GM18507 (cell line): Measurements from ENCODE around the gene TNS1.
A peak's percentile ranks its signal among the peaks of the same experiment; 100 is the strongest.
"Not testable (repeated sequence)": the region's sequence is repeated elsewhere in the genome, so short reads cannot be mapped to it uniquely, and the experiment has no call there.

Experiments used
- DNase-seq: peaks from one replicate; pipeline ENCODE4 v3.0.0; 2011; ENCODE audit warnings: low read depth; ENCODE audit not compliant: insufficient read length; ENCODE audit errors: extremely low spot score
- FAIRE-seq: peaks from 2 replicates; lab custom pipeline; 2011; peaks lifted over from hg19 to GRCh38; lab: Jason Lieb, UNC

TNS1 gene

DNA sequence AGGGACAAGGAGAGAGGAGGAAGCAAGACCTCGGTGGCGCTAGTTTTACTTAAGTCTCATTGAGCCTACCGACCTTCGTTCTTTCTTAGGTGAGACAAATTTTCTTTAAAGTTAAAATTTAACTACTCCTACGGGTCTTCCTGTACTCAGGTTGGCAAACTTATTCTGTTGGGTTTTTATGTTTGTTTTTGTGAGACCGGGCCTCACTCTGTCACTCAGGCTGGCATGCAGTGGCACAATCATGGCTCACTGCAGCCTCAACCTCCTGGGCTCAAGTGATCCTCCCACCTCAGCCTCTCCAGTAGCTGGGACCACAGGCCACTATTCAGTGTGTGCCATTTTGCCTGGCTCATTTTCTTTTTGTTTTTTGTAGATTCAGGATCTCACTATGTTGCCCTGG lies 189.0 kb downstream of the TNS1 start:
- no peak for FAIRE-seq

DNA sequence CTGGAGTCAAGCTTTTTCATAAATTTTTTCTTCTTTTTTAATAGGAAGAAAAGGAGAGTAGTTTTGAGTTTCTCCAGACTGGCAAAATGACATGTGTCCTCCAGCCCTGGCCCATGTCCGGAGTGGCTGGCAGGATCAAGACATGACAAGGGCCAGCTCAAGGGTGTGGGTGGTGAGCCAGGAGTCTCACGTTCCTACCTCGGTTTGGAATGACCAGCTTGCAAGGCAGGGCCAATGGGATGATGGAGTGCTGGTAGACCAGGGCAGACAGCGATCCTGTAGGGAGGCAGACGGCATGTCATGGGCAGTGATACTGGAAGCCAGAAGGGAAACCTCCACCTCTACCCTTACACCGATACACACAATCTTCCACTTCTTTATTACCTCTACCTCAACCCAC lies 190.6 kb downstream of the TNS1 start:
- no peak for FAIRE-seq
- DNase-seq = no peak

More for the DNA sequence above, 189.0 kb downstream of the TNS1 start:
- no peak for DNase-seq

DNA sequence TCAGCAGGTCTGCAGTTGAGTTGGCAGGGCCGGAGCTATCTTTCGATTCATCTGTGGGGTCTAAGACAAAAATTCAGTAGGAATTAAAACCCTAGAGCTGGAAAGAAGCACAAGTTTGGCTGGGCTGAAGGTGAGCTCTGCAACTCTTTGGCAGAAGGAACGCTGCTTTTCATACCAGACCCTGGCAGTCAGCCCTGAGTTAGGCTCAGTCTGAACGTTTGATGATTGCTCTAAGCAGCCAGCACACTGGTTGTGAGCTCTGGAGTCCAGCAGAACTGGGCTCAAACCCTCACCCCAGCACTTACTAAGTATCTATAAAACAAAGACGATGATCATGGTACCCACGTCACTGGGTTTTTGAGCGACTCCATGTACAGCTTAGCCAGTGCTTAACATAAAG lies 192.5 kb downstream of the TNS1 start:
- FAIRE-seq = no peak
- no peak for DNase-seq

DNA sequence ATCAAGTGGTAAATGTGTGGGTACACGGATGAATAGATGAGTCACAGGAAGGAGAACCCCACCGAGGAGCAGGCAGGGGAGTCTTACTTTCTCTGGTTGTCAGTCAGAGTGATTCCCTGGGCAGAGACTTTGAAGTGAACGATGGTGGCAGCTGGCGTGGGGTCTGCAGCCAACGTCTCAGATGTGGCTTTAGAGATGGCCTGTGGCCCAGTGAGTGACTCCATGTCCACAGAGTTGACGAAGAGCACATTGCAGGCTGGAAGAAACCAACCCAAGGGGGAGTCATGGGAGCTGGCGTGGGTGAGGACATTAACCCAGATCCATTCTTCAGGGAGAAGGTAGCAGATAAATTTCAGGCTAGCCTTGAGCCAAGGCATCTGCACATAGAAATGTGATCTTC lies 193.1 kb downstream of the TNS1 start:
- FAIRE-seq (no peak), DNase-seq (no peak)

DNA sequence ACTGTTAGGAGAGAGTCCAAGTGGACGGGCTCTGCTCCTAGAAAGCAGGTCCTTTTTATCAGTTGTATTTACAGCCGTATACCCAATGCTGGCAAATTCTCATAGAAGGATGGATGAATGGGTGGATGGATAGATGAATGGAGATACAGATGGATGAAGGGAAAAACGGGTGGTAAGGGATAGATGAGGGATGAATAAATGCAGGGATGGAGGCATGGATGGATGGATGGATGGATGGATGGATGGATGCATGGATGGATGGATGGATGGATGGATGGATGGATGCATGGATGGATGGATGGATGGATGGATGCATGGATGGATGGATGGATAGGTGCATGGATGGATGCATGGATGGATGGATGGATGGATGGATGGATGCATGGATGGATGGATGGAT lies 193.8 kb downstream of the TNS1 start:
- FAIRE-seq, DNase-seq: not testable (repeated sequence)

DNA sequence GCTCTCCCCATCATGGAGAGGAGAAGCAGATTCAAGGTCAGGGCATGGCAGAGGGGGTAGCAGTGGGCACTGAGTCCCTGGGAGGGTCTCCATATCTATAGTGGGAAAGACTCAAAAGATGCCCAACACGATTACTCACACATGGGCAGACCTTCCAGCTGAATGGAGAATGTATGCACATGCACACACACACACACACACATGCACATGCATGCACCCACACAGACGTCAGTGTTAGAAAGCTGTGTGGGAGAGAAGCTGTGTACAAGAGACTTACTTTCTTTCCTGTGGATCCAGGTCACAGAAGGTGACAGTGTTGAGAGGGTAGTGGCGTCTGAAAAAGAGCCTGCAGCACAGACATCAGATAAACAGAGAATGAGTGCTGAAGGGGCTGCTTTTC lies 194.5 kb downstream of the TNS1 start:
- no peak for FAIRE-seq
- no peak for DNase-seq

DNA sequence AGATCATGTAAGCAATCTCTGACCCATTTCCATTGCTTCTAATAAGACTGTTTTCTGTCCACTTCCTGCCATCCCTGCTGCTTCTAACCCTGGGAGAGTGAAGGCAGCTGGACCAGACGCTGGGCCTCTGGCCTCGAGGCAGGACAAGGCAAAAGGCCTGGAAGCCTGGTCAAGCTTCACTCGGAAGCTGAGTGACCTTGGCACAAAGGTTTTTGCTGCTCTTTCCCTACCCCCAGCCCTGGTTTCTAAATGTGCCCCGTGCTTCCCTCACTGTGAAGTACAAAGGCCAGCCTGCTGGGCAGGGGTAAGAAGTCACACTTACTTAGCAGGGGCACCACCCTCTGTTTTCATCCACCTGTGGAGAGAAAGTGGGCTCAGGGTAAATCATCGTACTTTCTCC lies 195.0 kb downstream of the TNS1 start:
- no peak for FAIRE-seq
- no peak for DNase-seq

DNA sequence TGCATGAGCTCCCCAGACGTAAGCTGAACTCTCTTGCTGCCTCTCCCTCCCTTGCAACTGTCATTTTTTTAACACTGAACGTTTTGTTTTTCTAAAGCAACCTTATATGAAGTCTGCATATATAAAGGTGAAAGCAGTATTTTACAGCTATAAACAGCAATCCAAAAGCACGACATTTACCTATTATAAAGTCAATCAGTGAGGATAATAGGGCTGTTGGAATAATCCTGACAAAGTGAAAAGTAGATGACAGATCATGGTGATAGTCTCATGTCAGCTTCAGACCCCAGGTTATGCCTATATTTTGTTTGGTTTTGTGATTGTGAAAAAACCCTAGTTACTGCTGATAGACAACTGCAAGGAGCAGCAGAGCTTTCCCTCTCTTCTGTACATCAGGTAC lies 195.8 kb downstream of the TNS1 start:
- no peak for FAIRE-seq
- DNase-seq = no peak

DNA sequence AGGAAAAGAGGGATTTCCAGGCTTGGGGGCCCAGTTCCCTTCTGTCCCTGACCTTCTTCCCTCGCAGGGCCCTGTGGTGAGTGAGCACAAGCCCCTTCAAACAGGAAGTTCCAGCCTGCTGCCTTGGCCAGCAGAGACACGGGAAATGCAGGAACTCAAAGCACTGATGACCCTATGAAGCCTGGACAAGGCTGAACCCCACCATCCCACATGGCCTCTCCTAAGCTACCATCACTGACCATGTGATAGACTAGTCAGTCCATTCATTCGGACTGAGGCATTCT lies 196.4 kb downstream of the TNS1 start:
- DNase-seq (no peak), FAIRE-seq (no peak)

DNA sequence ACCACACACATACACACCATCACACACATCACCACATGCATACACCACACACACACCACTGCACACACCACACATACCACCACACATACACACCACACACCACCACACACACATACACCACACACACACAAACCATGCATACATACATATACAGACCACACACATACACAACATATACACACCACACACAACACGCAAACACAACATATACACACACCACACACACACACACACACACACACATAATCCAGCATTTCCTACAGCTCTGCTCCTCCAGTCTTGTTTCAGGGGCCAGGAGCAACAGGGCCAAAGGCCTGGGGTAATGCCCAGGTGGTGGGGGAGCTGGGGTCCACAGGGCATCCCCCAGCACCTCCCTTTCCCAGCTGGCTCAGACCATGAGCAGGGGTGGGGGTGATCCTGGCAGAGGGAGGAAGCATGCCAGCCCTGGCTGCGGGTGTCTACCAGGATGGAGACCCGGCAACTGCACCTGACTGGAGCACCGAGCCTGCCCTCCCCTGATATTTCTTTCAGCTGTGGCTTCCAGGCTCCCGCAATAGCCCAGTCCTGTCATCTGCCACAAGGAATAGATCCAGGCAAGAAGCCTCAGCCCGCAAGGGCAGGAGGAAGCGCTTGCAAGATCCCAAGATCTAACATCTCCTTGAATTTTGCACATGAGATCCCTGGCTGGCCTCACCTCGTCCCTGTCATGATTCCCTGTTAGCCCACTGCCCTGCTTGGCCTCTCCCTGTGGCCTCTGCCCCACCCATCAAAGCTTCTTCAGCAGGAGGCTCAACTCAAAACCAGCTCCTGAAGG lies 196.9 kb downstream of the TNS1 start:
- DNase-seq (no peak), FAIRE-seq (no peak)

DNA sequence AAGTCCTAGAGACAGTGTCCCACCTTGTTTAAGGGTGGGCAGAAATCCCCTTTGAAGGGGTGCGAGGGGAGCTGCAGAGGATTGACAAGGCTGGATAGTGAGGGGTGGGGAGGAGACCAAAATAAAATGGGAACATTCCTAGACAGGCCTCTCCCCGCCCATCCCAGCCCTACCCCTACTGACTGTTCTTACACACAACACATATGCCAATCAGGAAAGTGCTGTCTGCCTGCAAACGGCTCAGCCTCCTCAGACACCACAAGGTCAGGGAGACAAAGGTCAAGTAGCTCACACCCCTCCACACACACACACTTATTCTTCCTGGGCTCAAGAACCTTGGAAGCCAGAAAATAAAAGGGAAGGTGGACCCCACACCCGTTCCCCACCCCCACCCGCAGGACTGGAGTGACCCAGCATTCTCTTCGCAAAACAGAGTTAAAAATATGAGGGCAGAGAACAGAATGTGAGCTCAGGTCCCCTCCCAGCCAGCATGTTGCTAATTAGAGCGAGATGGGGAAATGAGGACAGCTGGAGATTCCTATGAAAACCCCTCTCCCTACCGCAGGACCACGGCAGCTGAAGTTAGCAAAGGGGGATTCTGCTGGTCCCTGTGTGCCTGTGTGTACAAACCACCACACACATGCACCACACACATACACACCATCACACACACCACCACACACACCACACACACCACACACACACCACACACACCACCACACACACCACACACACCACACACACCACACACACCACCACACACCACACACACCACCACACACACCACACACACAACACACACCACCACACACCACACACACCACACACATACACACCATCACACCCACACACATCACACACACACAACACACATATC lies 197.8 kb downstream of the TNS1 start:
- DNase-seq = no peak
- peak; percentile 72 for FAIRE-seq

DNA sequence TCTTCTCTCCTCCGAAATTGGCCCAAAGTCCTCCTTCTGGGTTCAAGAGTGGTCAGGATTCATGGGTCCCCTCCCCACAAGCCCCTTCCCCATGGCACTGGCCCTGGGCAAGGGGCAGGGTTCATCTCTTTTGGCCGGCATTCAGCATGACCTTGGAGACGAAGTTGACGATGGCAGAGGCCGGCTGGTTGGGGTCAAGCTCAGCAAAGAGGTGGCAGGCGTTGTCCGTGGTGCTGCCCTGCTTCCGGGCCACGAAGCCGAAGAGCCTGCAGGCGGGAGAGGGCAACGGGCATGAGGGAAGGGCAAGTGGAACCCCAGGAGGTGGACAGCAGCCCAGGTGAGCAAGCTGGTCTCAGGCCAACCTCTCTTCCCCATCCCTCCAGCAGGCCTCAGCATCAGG lies 198.5 kb downstream of the TNS1 start:
- no peak for FAIRE-seq
- DNase-seq = no peak

DNA sequence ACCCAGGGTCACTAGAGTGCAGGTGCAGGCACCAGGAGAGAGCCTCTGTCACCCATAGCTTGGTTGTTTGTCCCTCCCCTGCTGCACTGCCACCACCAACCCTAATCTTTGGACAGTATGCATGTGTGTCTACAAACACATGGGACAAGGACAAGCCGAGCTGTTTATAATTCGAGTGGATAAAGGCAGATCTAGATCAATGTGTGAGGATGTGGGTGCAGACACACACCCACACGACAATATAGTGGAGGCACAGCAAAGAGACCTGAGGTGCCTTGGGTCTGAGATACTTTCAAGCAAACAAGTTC lies 199.2 kb downstream of the TNS1 start:
- DNase-seq (no peak), FAIRE-seq (no peak)

DNA sequence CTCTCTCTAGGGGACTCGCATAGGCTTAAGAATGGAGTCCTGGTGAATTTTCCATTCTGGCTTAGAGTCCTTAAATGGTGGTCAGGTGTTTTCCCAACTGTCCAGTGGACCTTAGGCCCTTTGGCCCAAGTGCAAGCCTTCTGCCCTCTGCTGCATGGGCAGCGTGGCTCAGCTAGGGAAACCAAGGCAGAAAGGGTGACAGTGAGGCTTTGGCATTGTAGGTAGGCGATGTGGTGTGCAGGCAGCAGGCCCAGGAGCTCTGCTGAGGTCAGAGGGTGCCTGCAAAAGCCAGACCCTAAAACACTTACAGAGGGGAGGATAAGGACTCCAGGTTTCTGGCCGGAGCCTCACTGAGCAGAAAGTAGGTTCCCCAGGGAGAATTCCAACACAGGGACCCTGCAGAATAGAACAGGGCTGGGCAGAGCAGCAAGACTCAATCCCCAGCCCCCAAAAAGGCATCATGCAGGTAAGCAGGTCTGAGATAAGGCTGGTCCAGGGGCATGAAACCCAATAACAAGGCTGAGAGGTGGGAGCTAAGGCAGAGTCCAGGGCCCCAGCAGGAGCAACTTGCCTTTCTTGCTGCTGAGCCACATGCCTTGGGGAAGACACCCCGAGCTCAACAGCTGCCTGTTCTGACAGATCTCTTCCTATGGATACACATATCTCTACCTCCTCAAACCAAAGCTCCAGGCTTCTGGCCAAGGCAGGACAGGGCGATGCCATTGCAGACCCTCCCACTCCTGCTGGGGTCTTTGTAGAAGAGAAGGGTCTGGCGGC lies 199.7 kb downstream of the TNS1 start:
- DNase-seq (no peak), FAIRE-seq (no peak)

DNA sequence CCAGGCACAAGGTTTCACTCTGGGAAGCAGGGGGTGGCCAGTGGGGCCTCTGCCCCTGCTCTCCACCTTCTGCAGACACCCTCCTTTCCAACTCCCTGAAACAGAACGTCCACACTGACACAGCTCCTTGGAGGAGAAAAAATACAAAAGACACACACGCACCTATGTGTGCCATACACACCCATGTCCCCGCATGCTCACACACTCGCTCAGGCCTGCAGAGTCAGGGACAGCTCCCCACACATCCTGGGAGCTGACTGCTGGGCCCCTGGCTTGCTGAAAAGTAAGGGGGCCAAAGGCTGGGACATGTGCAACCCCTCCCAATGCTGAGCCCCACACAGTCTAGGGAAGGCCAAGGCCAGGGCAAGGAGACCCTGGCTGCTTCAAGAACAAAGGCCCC lies 200.5 kb downstream of the TNS1 start:
- FAIRE-seq = no peak
- no peak for DNase-seq

DNA sequence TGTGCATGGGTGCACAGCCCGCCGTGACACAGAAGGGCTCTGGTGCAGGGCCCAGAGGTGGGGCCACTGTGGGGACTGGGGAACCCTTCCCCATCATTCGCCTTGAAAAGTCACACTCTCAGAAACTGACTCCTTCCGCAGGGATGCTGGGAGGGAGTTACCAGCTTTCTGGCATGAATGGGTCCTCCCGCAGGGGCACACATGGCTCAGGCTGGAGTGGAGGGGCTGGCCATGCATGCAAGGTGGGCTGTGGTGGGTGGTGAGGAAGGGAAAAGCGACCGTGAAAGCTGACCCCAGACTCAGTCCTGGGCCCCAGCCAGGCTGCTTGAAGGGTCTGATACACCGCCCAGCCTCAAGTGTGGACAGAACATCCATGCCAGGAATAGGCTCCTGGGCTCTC lies 201.1 kb downstream of the TNS1 start:
- FAIRE-seq (no peak), DNase-seq (no peak)

DNA sequence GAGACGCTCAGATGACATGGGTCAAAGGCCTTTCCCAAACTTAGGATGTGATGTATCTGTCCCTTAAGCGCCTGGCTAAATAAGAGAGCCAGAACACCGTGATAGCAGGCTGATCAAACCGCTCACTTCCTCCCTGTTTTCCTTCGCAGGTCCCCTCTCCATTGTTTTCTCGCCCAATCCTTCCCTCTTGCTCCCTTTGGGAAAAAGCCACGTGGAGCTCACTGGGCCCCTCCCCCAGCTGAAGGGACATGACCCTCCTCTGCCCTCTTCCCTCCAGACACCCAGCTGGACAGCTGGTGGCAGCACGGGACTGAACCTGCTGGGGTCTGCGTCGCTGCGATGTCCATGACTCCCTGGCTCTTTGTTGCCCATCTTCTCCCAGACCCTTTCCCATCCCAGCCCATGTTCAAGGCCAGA lies 201.7 kb downstream of the TNS1 start:
- FAIRE-seq (no peak), DNase-seq (no peak)

DNA sequence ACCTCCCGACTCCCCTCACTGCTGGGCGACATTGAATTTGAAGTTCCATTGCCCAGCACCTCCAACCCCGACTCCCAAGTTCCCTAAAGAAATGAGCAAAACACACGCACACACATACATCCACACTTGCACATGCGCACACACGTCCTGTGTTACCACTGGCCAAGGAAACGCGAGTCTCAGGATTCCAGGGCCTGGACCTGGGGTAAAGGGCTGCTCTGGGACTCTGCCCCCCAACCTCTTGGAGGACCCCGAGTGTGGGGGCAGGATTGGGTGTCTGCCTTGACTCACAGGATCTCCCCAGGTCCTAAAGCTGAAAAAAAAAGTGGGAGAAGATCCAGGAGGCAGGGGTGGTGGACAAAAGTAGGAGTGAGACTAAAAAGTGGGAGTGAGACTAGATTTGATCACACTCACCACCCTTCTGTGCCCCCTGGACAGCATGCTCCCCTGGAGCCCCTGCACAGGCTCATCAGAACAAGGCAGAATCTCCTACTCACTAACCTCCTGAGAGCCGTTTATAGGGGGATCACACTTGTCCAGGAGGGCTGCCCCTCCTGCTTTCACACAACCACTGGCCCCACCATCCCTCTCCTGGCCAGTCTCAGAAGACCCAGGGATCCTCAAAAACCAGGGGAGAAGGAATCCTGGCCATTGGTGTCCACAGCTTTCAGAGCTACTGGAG lies 202.2 kb downstream of the TNS1 start:
- FAIRE-seq (no peak), DNase-seq (no peak)

DNA sequence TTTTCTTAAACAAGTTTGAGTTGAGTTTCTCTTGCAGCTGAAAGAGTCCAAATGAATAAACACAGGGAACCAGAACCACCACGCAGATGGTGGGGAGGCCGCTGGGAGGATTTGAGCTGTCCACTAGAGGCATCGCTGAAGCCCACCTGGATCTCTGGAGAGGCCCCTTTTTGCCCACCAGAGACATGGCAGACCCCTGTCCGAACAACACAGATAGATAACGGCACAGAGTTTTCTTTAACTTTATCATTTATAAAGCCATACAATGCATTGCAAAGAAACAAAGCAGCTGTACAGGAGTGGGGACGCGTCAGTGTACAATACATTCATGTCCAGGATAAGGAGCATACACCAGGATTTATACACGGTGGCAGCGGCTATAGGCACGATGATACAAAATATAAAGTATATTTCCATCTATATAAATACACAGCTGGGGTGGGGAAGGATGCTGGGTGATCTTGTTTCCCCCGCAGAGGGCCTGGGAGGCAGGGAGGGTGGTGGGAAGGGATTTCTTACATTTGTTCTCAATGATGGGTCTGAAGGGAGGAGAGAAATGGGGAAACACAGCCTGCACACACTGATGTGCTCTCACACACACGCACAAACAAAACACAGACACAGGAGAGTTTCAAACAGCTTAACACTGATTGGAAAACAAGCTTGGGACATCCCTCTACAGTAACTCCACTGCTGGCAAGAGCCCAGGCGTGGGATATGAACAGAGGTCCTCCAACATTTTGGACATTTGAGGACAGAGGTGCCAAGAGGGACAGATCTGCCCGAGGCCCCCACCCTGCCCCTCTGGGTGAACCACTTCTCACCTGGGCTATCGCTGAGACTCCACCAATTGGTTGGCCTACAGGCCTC lies 203.0 kb downstream of the TNS1 start:
- FAIRE-seq (no peak), DNase-seq (no peak)
